GM12878 (cell line): Measurements from ENCODE around the gene UTP4. TPM values are rescaled to one million over a fixed set of nuclear protein-coding genes. Genes with fewer than 3 reads are reported as not detected.

Experiments used
- ATAC-seq: fragments of 200-7000 bp; cut with Tn5 transposase; 3 replicates; pipeline ENCODE4 v1.9.1; 2020; ENCODE audit warnings: mild to moderate bottlenecking, moderate library complexity
- BruUV-seq: library from RNA; stranded (reverse); fragments of 400-500 nt; replicated peaks from 2 replicates; lab custom pipeline; 2021; lab: Mats Ljungman, UMichigan
- CTCF ChIA-PET: fragments of 300-600 bp; sonication (Branson Sonifier 250); formaldehyde crosslinking; extraction: SDS; loops from one replicate; lab custom pipeline; 2021; ENCODE audit warnings: inconsistent platforms; lab: Yijun Ruan, JAX
- POLR2A ChIA-PET: fragments of 350-600 bp; formaldehyde crosslinking; extraction: SDS; loops from one replicate; lab custom pipeline; 2021; ENCODE audit warnings: inconsistent platforms; lab: Charles Lee
- RAD21 ChIA-PET: fragments of 300-600 bp; sonication (Branson Sonifier 250); formaldehyde crosslinking; loops from one replicate; lab custom pipeline; 2023; ENCODE audit warnings: antibody characterized with exemption; ENCODE audit not compliant: unreplicated experiment; lab: Charles Lee
- SMC1A ChIA-PET: fragments of 300-600 bp; sonication (Branson Sonifier 250); formaldehyde crosslinking; loops from one replicate; lab custom pipeline; 2023; ENCODE audit not compliant: unreplicated experiment, uncharacterized antibody; lab: Charles Lee
- DNase-seq: peaks from one replicate; pipeline ENCODE4 v3.0.0-alpha.2; 2011; ENCODE audit warnings: low read depth, low spot score
- FAIRE-seq: peaks from 3 replicates; lab custom pipeline; 2011; peaks lifted over from hg19 to GRCh38; lab: Jason Lieb, UNC
- H2AFZ ChIP-seq: 2 replicates; pipeline ENCODE4 v1.6.0; 2011; ENCODE audit warnings: low read depth, low read length, control low read depth; ENCODE audit not compliant: control insufficient read depth
- H3K27ac ChIP-seq: 2 replicates; pipeline ENCODE4 v1.5.1; 2011; ENCODE audit warnings: control low read depth; ENCODE audit not compliant: control insufficient read depth, insufficient read depth
- H3K27me3 ChIP-seq, 2 experiments: replicated peaks in 1 of 2; 2 replicates each; pipeline versions ENCODE4 v1.6.0 to v1.6.1; 2011; ENCODE audit warnings: low read length in 1 of 2; ENCODE audit not compliant: control insufficient read depth in 2 of 2, insufficient read depth in 2 of 2
- H3K36me3 ChIP-seq, 2 experiments: 2 replicates each; pipeline ENCODE4 v1.5.1; 2011; ENCODE audit warnings: low read length in 1 of 2; ENCODE audit not compliant: control insufficient read depth in 2 of 2, insufficient read depth in 2 of 2
- H3K4me1 ChIP-seq: 2 replicates; pipeline ENCODE4 v1.6.1; 2011; ENCODE audit warnings: mild to moderate bottlenecking, low read length, moderate library complexity, mixed read lengths; ENCODE audit not compliant: control insufficient read depth, insufficient read depth
- H3K4me2 ChIP-seq: 2 replicates; pipeline ENCODE4 v1.6.0; 2011; ENCODE audit warnings: control low read depth; ENCODE audit not compliant: control insufficient read depth, insufficient read depth
- H3K4me3 ChIP-seq: fragments of 200-600 bp; sonication (generic); 2 replicates; pipeline ENCODE4 v1.5.1; 2016
- H3K79me2 ChIP-seq: 2 replicates; pipeline ENCODE4 v1.6.0; 2011; ENCODE audit warnings: low read length; ENCODE audit not compliant: control insufficient read depth, insufficient read depth
- H3K9ac ChIP-seq: 2 replicates; pipeline ENCODE4 v1.8.0; 2011; ENCODE audit warnings: low read length, control low read depth, mixed read lengths; ENCODE audit not compliant: control insufficient read depth, insufficient read depth
- H3K9me3 ChIP-seq: replicated peaks from 3 replicates; pipeline ENCODE4 v1.5.1; 2011; ENCODE audit warnings: mild to moderate bottlenecking, low read length; ENCODE audit not compliant: control insufficient read depth, insufficient read depth
- H4K20me1 ChIP-seq: 2 replicates; pipeline ENCODE4 v1.6.0; 2011; ENCODE audit not compliant: control insufficient read depth, insufficient read depth
- CBFB ChIP-seq: IDR thresholded peaks from 2 replicates; pipeline ENCODE4 v1.6.1; 2016; ENCODE audit warnings: antibody characterized with exemption, low read depth
- CREB1 ChIP-seq: IDR thresholded peaks from 2 replicates; pipeline ENCODE4 v1.6.1; 2012; ENCODE audit warnings: low read depth, mild to moderate bottlenecking, inconsistent platforms
- HDAC2 ChIP-seq: fragments of 200-600 bp; sonication (generic); IDR thresholded peaks from 2 replicates; pipeline ENCODE4 v1.6.1; 2017
- MTA2 ChIP-seq: fragments of 450-650 bp; IDR thresholded peaks from 2 replicates; pipeline ENCODE4 v1.6.1; 2016; ENCODE audit warnings: low read depth, mild to moderate bottlenecking, moderate library complexity
- NFIC ChIP-seq: IDR thresholded peaks from 2 replicates; pipeline ENCODE4 v1.6.1; 2012; ENCODE audit warnings: low read depth, mild to moderate bottlenecking, inconsistent platforms, low read length, moderate library complexity
- NFXL1 ChIP-seq: fragments of 450-650 bp; IDR thresholded peaks from 2 replicates; pipeline ENCODE4 v1.6.1; 2017; ENCODE audit warnings: antibody characterized with exemption, mild to moderate bottlenecking, borderline replicate concordance
- NR2F1 ChIP-seq: fragments of 450-650 bp; conservative IDR thresholded peaks from 2 replicates; pipeline ENCODE4 v1.6.1; 2017; ENCODE audit warnings: mild to moderate bottlenecking
- POLR2A ChIP-seq: IDR thresholded peaks from 2 replicates; pipeline ENCODE4 v1.6.1; 2011; ENCODE audit warnings: low read depth, mild to moderate bottlenecking, low read length
- RCOR1 ChIP-seq: conservative IDR thresholded peaks from 2 replicates; pipeline ENCODE4 v1.6.1; 2012; ENCODE audit warnings: low read depth, low read length, improper control_type of control experiment
- SMARCA5 ChIP-seq: fragments of 450-650 bp; IDR thresholded peaks from 2 replicates; pipeline ENCODE4 v1.6.1; 2017; ENCODE audit warnings: mild to moderate bottlenecking
- SUZ12 ChIP-seq: fragments of 200-600 bp; sonication (generic); IDR thresholded peaks from one replicate; pipeline ENCODE4 v1.6.1; 2018; ENCODE audit warnings: antibody characterized with exemption, mild to moderate bottlenecking; ENCODE audit not compliant: unreplicated experiment
- TARDBP ChIP-seq: IDR thresholded peaks from 2 replicates; pipeline ENCODE4 v1.6.1; 2016; ENCODE audit warnings: borderline replicate concordance
- WGBS: methylation state at CpG from one replicate; pipeline ENCODE4 v1.1.6; 2016; ENCODE audit warnings: low lambda C conversion rate; ENCODE audit not compliant: insufficient replicate concordance, insufficient coverage; ENCODE audit errors: missing lambda C conversion rate; 5-methylcytosine and 5-hydroxymethylcytosine counted together
- in situ Hi-C: fragments of 300-500 bp; cut with MboI; formaldehyde crosslinking; loops from 9 replicates; pipeline ENCODE4 v1.14.3; 2018; ENCODE audit warnings: mixed read lengths
- intact Hi-C: fragments of 100-400 bp; cut with micrococcal nuclease; formaldehyde crosslinking; loops from one replicate; pipeline ENCODE4 v1.14.2; 2022; ENCODE audit not compliant: unreplicated experiment
- polyA plus RNA-seq, 11 experiments: library from polyadenylated mRNA; depleted of rRNA in 4 of 11; unstranded in 6 of 11; stranded (reverse) in 5 of 11; fragments of >200 nt; fragmentation: Nextera tagmentation in 4 of 11; fragmentation: Illumina TruSeq in 1 of 11; extraction: Ambion mirVana in 4 of 11; extraction: Trizol in 1 of 11; gene quantifications; 1 replicate in 1 of 11; 2 replicates in 10 of 11; pipeline versions ENCODE4 v1.2.1 to v1.2.3, GENCODE V29; 2011 to 2016; ENCODE audit warnings: inconsistent platforms in 2 of 11, missing spikeins in 2 of 11, low read depth in 1 of 11
- total RNA-seq, 4 experiments: library from RNA; depleted of rRNA in 3 of 4; stranded (reverse); fragments of >200 nt in 3 of 4; fragmentation: Illumina TruSeq in 1 of 4; extraction: Trizol in 1 of 4; gene quantifications; 2 replicates each; pipeline versions ENCODE4 v1.2.1 to v1.2.3, GENCODE V29; 2013 to 2021
- TF ChIP-seq, protein P1 (sequence below): fragments of 450-650 bp; formaldehyde crosslinking; IDR thresholded peaks from 2 replicates; pipeline ENCODE4 v1.5.0; 2022; ENCODE audit warnings: mild to moderate bottlenecking, missing genetic modification characterization
- TF ChIP-seq, protein P2 (sequence below): fragments of 450-650 bp; formaldehyde crosslinking; IDR thresholded peaks from 2 replicates; pipeline ENCODE4 v1.4.0; 2022; ENCODE audit warnings: mild to moderate bottlenecking, moderate library complexity
- TF ChIP-seq, protein P3 (sequence below): fragments of 450-650 bp; IDR thresholded peaks from 2 replicates; pipeline ENCODE4 v1.6.1; 2017; ENCODE audit warnings: low read depth, mild to moderate bottlenecking, moderate library complexity
- TF ChIP-seq, protein P4 (sequence below): fragments of 450-650 bp; IDR thresholded peaks from 2 replicates; pipeline ENCODE4 v1.6.1; 2014; ENCODE audit warnings: mild to moderate bottlenecking

UTP4 gene
- total and polyA plus RNA-seq, 10 of the 15 experiments (the other 5 are each of a cell fraction or from before 2014, with no cell fraction given) = 32.5 to 131 (median 84.0) TPM

DNA sequence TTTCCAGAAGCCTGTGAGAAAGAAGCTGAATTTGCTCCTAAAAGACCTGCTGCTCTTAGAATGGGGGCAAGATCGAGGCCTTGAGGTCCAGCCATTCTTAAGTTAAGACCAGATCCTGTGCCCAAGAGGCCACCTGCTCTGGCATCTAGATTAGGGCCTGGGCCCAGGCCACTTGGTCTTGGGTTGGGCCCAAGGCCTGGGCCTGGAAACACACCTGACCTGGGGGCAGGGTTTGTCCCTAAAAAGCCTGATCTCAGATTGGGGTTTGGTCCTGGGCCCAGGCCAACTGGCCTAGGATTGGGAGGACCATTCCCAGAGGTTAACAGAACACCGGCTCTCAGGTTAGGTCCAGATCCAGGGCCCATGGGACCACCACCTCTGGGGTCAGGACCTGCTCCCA, 12.9 kb upstream of the UTP4 start:
- SMC1A ChIA-PET = no interaction called here
- ATAC-seq (no peak), FAIRE-seq (no peak), DNase-seq (no peak)
- no peak overlapping the region for H2AFZ ChIP-seq
- in situ Hi-C loops = no loop called here
- RAD21 ChIA-PET = interaction anchor here (1.3 kb wide), 1 partner anchor 272 kb away, joined by 4 read pairs; no protein-coding TSS in a partner anchor
- TF ChIP-seq, protein P1, sequence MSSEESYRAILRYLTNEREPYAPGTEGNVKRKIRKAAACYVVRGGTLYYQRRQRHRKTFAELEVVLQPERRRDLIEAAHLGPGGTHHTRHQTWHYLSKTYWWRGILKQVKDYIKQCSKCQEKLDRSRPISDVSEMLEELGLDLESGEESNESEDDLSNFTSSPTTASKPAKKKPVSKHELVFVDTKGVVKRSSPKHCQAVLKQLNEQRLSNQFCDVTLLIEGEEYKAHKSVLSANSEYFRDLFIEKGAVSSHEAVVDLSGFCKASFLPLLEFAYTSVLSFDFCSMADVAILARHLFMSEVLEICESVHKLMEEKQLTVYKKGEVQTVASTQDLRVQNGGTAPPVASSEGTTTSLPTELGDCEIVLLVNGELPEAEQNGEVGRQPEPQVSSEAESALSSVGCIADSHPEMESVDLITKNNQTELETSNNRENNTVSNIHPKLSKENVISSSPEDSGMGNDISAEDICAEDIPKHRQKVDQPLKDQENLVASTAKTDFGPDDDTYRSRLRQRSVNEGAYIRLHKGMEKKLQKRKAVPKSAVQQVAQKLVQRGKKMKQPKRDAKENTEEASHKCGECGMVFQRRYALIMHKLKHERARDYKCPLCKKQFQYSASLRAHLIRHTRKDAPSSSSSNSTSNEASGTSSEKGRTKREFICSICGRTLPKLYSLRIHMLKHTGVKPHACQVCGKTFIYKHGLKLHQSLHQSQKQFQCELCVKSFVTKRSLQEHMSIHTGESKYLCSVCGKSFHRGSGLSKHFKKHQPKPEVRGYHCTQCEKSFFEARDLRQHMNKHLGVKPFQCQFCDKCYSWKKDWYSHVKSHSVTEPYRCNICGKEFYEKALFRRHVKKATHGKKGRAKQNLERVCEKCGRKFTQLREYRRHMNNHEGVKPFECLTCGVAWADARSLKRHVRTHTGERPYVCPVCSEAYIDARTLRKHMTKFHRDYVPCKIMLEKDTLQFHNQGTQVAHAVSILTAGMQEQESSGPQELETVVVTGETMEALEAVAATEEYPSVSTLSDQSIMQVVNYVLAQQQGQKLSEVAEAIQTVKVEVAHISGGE (CRISPR knock-in tag) = no peak
- no peak for TF ChIP-seq NR2F1
- TF ChIP-seq POLR2A = no peak
- no peak for TF ChIP-seq TARDBP
- no peak for TF ChIP-seq NFIC
- TF ChIP-seq HDAC2 = no peak
- no peak for TF ChIP-seq CBFB
- no peak for TF ChIP-seq SUZ12
- no peak for TF ChIP-seq MTA2
- no peak for TF ChIP-seq CREB1
- TF ChIP-seq, protein P2, sequence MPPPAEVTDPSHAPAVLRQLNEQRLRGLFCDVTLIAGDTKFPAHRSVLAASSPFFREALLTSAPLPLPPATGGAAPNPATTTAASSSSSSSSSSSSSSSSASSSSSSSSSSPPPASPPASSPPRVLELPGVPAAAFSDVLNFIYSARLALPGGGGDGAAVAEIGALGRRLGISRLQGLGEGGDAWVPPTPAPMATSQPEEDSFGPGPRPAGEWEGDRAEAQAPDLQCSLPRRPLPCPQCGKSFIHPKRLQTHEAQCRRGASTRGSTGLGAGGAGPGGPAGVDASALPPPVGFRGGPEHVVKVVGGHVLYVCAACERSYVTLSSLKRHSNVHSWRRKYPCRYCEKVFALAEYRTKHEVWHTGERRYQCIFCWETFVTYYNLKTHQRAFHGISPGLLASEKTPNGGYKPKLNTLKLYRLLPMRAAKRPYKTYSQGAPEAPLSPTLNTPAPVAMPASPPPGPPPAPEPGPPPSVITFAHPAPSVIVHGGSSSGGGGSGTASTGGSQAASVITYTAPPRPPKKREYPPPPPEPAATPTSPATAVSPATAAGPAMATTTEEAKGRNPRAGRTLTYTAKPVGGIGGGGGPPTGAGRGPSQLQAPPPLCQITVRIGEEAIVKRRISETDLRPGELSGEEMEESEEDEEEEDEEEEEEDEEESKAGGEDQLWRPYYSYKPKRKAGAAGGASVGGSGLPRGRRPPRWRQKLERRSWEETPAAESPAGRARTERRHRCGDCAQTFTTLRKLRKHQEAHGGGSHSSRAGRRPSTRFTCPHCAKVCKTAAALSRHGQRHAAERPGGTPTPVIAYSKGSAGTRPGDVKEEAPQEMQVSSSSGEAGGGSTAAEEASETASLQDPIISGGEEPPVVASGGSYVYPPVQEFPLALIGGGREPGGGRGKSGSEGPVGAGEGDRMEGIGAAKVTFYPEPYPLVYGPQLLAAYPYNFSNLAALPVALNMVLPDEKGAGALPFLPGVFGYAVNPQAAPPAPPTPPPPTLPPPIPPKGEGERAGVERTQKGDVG (CRISPR knock-in tag) = no peak
- TF ChIP-seq NFXL1 = no peak
- TF ChIP-seq, protein P3, sequence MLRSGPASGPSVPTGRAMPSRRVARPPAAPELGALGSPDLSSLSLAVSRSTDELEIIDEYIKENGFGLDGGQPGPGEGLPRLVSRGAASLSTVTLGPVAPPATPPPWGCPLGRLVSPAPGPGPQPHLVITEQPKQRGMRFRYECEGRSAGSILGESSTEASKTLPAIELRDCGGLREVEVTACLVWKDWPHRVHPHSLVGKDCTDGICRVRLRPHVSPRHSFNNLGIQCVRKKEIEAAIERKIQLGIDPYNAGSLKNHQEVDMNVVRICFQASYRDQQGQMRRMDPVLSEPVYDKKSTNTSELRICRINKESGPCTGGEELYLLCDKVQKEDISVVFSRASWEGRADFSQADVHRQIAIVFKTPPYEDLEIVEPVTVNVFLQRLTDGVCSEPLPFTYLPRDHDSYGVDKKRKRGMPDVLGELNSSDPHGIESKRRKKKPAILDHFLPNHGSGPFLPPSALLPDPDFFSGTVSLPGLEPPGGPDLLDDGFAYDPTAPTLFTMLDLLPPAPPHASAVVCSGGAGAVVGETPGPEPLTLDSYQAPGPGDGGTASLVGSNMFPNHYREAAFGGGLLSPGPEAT = no peak
- no peak for TF ChIP-seq RCOR1
- TF ChIP-seq SMARCA5 = no peak
- TF ChIP-seq, protein P4, sequence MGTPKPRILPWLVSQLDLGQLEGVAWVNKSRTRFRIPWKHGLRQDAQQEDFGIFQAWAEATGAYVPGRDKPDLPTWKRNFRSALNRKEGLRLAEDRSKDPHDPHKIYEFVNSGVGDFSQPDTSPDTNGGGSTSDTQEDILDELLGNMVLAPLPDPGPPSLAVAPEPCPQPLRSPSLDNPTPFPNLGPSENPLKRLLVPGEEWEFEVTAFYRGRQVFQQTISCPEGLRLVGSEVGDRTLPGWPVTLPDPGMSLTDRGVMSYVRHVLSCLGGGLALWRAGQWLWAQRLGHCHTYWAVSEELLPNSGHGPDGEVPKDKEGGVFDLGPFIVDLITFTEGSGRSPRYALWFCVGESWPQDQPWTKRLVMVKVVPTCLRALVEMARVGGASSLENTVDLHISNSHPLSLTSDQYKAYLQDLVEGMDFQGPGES = no peak
- POLR2A ChIA-PET = no interaction called here
- no peak overlapping the region for H3K4me3 ChIP-seq
- 100% methylated on average over 2 of the region's 2 CpGs for WGBS
- no peaks in the 10 kb centered on the region for H4K20me1 ChIP-seq
- no TSS peak for BruUV-seq
- CTCF ChIA-PET = interaction anchor here (1.3 kb wide), 1 partner anchor 160 kb away, joined by 3 read pairs; no protein-coding TSS in a partner anchor
- no peaks in the 10 kb centered on the region for H3K27me3 ChIP-seq
- H3K4me1 ChIP-seq = no peaks in the 10 kb centered on the region
- no peaks in the 10 kb centered on the region for H3K9me3 ChIP-seq
- intact Hi-C loops = no loop called here
- no peak overlapping the region for H3K4me2 ChIP-seq
- peaks cover 19 to 20% of the 10 kb centered on the region in 2 experiments for H3K36me3 ChIP-seq
- H3K9ac ChIP-seq = no peak overlapping the region
- H3K27ac ChIP-seq = no peak overlapping the region
- H3K79me2 ChIP-seq = peaks cover 2% of the 10 kb centered on the region
